K562 (cell line): ENCODE data around the gene BDKRB2. TPM values are rescaled to one million over a fixed set of nuclear protein-coding genes. Genes with fewer than 3 reads are reported as not detected.

Experiments used
- ATAC-seq: fragments of 200-7000 bp; cut with Tn5 transposase; 3 replicates; pipeline ENCODE4 v1.9.1; 2020; ENCODE audit warnings: moderate library complexity
- BruUV-seq: library from RNA; stranded (reverse); fragments of 400-500 nt; replicated peaks from 2 replicates; lab custom pipeline; 2021; lab: Mats Ljungman, UMichigan
- CTCF ChIA-PET: fragments of 300-600 bp; formaldehyde crosslinking; extraction: SDS; loops from one replicate; lab custom pipeline; 2021; ENCODE audit warnings: low intra/inter-chr PET ratio; lab: Yijun Ruan, JAX
- POLR2A ChIA-PET: fragments of 300-600, 350-650 bp; sonication (Branson Sonifier 250); formaldehyde crosslinking; extraction: SDS; loops from one replicate; lab custom pipeline; 2021; ENCODE audit warnings: antibody characterized with exemption, inconsistent platforms; lab: Yijun Ruan, JAX
- DNase-seq, 4 experiments: peaks; one replicate each; pipeline versions ENCODE4 v3.0.0 to v3.0.0-alpha.2; 2011 to 2018; ENCODE audit warnings: low spot score in 3 of 4, mixed read lengths in 3 of 4; ENCODE audit errors: extremely low read depth in 1 of 4
- FAIRE-seq: peaks from 2 replicates; lab custom pipeline; 2011; peaks lifted over from hg19 to GRCh38; lab: Jason Lieb, UNC
- H2AFZ ChIP-seq: 2 replicates; pipeline ENCODE4 v1.6.0; 2011; ENCODE audit warnings: low read depth, low read length, control low read depth, inconsistent platforms
- H3K27ac ChIP-seq: fragments of 200-600 bp; 3 replicates; pipeline ENCODE4 v1.8.0; 2011; ENCODE audit warnings: low read depth, mild to moderate bottlenecking, control low read depth, inconsistent platforms, low read length, moderate library complexity, mixed read lengths; ENCODE audit errors: extremely low read depth
- H3K27me3 ChIP-seq, 2 experiments: fragments of 300-600 bp in 1 of 2; 2 replicates in 1 of 2; 3 replicates in 1 of 2; pipeline versions ENCODE4 v1.6.0 to v1.8.0; 2011; ENCODE audit warnings: inconsistent platforms in 2 of 2, low read length in 2 of 2, mild to moderate bottlenecking in 1 of 2, mixed read lengths in 1 of 2, moderate library complexity in 1 of 2; ENCODE audit not compliant: control insufficient read depth in 2 of 2, insufficient read depth in 2 of 2
- H3K36me3 ChIP-seq: fragments of 300-600 bp; 3 replicates; pipeline ENCODE4 v1.8.0; 2011; ENCODE audit warnings: mild to moderate bottlenecking, low read length, inconsistent platforms; ENCODE audit not compliant: control insufficient read depth, insufficient read depth
- H3K4me1 ChIP-seq, 2 experiments: fragments of 200-600 bp in 1 of 2; replicated peaks in 1 of 2; 2 replicates in 1 of 2; 3 replicates in 1 of 2; pipeline versions ENCODE4 v1.5.1 to v1.8.0; 2011; ENCODE audit warnings: inconsistent platforms in 2 of 2, low read length in 2 of 2, mild to moderate bottlenecking in 1 of 2, mixed read lengths in 1 of 2, moderate library complexity in 1 of 2; ENCODE audit not compliant: control insufficient read depth in 2 of 2, insufficient read depth in 2 of 2
- H3K4me2 ChIP-seq: 2 replicates; pipeline ENCODE4 v1.6.1; 2011; ENCODE audit warnings: low read length, control low read depth, inconsistent platforms, mixed read lengths; ENCODE audit not compliant: insufficient read depth
- H3K4me3 ChIP-seq: fragments of 200-600 bp; sonication (generic), shearing (Covaris generic); 2 replicates; pipeline ENCODE4 v1.5.1; 2016; ENCODE audit warnings: control low read depth, inconsistent platforms
- H3K79me2 ChIP-seq: fragments of 200-600 bp; 3 replicates; pipeline ENCODE4 v1.8.0; 2011; ENCODE audit warnings: low read length, inconsistent platforms; ENCODE audit not compliant: control insufficient read depth, insufficient read depth
- H3K9ac ChIP-seq, 2 experiments: 2 replicates each; pipeline versions ENCODE4 v1.6.0 to v1.6.1; 2011; ENCODE audit warnings: low read depth in 2 of 2, low read length in 2 of 2, control low read depth in 1 of 2, inconsistent platforms in 1 of 2, mild to moderate bottlenecking in 1 of 2, mixed read lengths in 1 of 2; ENCODE audit not compliant: insufficient read depth in 1 of 2
- H3K9me1 ChIP-seq: one replicate; pipeline ENCODE4 v1.6.0; 2011; ENCODE audit warnings: inconsistent platforms, mild to moderate bottlenecking, low read length, moderate library complexity; ENCODE audit not compliant: control insufficient read depth, insufficient read depth
- H3K9me3 ChIP-seq: replicated peaks from 2 replicates; pipeline ENCODE4 v1.5.1; 2011; ENCODE audit warnings: low read depth, low read length, inconsistent platforms; ENCODE audit not compliant: control insufficient read depth, insufficient read depth
- H4K20me1 ChIP-seq: replicated peaks from 2 replicates; pipeline ENCODE4 v1.6.1; 2011; ENCODE audit warnings: low read length, inconsistent platforms, mixed read lengths; ENCODE audit not compliant: control insufficient read depth, insufficient read depth
- ARID1B ChIP-seq: fragments of 450-650 bp; IDR thresholded peaks from 2 replicates; pipeline ENCODE4 v1.6.1; 2016; ENCODE audit warnings: antibody characterized with exemption, mild to moderate bottlenecking, inconsistent platforms
- BCOR ChIP-seq: fragments of 450-650 bp; IDR thresholded peaks from 2 replicates; pipeline ENCODE4 v1.6.1; 2016
- BRCA1 ChIP-seq, 2 experiments: fragments of 450-650 bp in 1 of 2; sonication (generic) in 1 of 2; formaldehyde crosslinking in 1 of 2; IDR thresholded peaks; 2 replicates each; pipeline versions ENCODE4 v1.5.0 to v1.6.1; 2017 to 2020; ENCODE audit warnings: mild to moderate bottlenecking in 1 of 2, missing genetic modification reagents in 1 of 2
- CHD4 ChIP-seq: fragments of 200-600 bp; sonication (generic); IDR thresholded peaks from 3 replicates; pipeline ENCODE4 v1.6.1; 2012; ENCODE audit warnings: low read depth, mild to moderate bottlenecking, mixed read lengths, low read length, inconsistent platforms; ENCODE audit not compliant: insufficient read depth, insufficient replicate concordance, poor library complexity, severe bottlenecking
- DMBX1 ChIP-seq: fragments of 250-450 bp; sonication (Bioruptor Pico); IDR thresholded peaks from 2 replicates; pipeline ENCODE4 v1.8.0; 2022; ENCODE audit warnings: inconsistent platforms, mild to moderate bottlenecking, moderate library complexity, borderline replicate concordance
- MAZ ChIP-seq, 2 experiments: fragments of 450-650 bp in 1 of 2; sonication (generic) in 1 of 2; formaldehyde crosslinking; IDR thresholded peaks in 1 of 2; conservative IDR thresholded peaks in 1 of 2; 2 replicates each; pipeline versions ENCODE4 v1.4.0 to v1.5.0; 2020; ENCODE audit warnings: mild to moderate bottlenecking in 1 of 2, missing genetic modification reagents in 1 of 2
- PURB ChIP-seq: sonication (generic); formaldehyde crosslinking; IDR thresholded peaks from 2 replicates; pipeline ENCODE4 v1.9.0; 2021; ENCODE audit warnings: low read depth, mild to moderate bottlenecking, missing genetic modification reagents
- SMAD2 ChIP-seq: fragments of 150-350 bp; IDR thresholded peaks from 2 replicates; pipeline ENCODE4 v1.6.1; 2014; ENCODE audit warnings: low read depth, mild to moderate bottlenecking, low read length
- WGBS: fragments of 100-300 bp; shearing (Covaris generic); methylation state at CpG from one replicate; pipeline ENCODE4 v1.1.6; 2016; ENCODE audit warnings: low coverage, mixed read lengths; ENCODE audit not compliant: insufficient coverage; ENCODE audit errors: missing lambda C conversion rate; 5-methylcytosine and 5-hydroxymethylcytosine counted together
- in situ Hi-C: fragments of 300-500 bp; cut with MboI; formaldehyde crosslinking; loops from 4 replicates; pipeline ENCODE4 v1.15.0; 2018; ENCODE audit warnings: inconsistent platforms, mixed read lengths
- intact Hi-C: fragments of 100-400 bp; cut with micrococcal nuclease; formaldehyde crosslinking; loops from 2 replicates; pipeline ENCODE4 v1.14.2; 2022
- polyA plus RNA-seq, 8 experiments: library from polyadenylated mRNA; depleted of rRNA in 4 of 8; stranded (reverse) in 5 of 8; unstranded in 3 of 8; fragments of >200 nt; fragmentation: Nextera tagmentation in 2 of 8; fragmentation: Illumina TruSeq in 1 of 8; extraction: Ambion mirVana in 2 of 8; extraction: Trizol in 1 of 8; gene quantifications; 2 replicates each; pipeline versions ENCODE4 v1.2.1 to v1.2.3, GENCODE V29; 2011 to 2014; ENCODE audit warnings: inconsistent platforms in 1 of 8, missing spikeins in 1 of 8
- total RNA-seq, 7 experiments: library from RNA; depleted of rRNA in 6 of 7; stranded (reverse); fragments of >200 nt in 6 of 7; fragmentation: Illumina TruSeq in 2 of 7; extraction: Trizol in 2 of 7; gene quantifications; 2 replicates each; pipeline versions ENCODE4 v1.2.1 to v1.2.3, GENCODE V29; 2011 to 2021; ENCODE audit warnings: low replicate concordance in 1 of 7
- TF ChIP-seq, protein P1 (sequence below): fragments of 450-650 bp; IDR thresholded peaks from 2 replicates; pipeline ENCODE4 v1.6.1; 2016; ENCODE audit warnings: low read depth, mild to moderate bottlenecking, moderate library complexity
- TF ChIP-seq, protein P2 (sequence below): fragments of 450-650 bp; IDR thresholded peaks from 2 replicates; pipeline ENCODE4 v1.6.1; 2016; ENCODE audit warnings: borderline replicate concordance

Gene BDKRB2
- total and polyA plus RNA-seq, 9 of the 15 experiments (the other 6 are each of a cell fraction or from before 2014, with no cell fraction given): 0.02 TPM; not detected in 8

DNA sequence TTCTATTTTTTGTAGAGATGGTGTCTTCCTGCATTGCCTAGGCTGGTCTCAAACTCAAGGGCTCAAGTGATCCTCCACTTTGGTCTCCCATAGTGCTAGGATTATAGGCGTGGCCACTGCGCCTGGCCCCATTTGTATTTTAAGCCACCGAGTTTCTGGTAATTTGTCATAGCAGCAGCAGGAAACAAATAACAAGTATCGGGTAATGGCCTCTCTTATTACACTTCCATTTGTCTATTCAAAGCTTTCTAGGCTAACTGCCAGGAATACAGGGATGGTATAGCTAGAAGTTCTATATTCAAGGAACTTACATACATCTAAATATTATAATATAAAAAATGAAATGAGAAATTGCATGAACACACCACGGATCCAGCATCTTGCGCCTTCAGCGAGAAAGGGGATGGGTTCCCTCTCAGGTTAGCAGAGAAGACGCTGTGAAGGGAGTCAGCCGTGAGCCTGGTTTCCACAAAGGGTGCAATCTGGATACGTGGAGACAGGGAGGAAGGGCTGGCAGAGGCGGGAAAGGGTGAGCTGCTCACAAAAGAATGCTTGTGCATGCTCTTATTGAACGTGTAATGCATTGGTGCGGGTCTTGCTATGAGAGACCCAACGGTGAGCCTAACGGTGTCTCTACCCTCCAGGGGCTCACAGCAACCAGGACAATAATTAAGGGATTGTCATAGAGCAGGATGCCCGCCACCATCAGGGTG lies 60.9 kb downstream of the BDKRB2 start:
- BruUV-seq: no TSS peak
- FAIRE-seq (no peak), ATAC-seq (no peak), DNase-seq (no peak)
- H3K79me2 ChIP-seq: no peaks in the 10 kb centered on the region
- no peaks in the 10 kb centered on the region for H3K9me3 ChIP-seq
- H3K4me3 ChIP-seq: no peak overlapping the region
- in situ Hi-C loops (loop anchor here (10.0 to 25.0 kb wide), 2 partner anchors 151 to 703 kb away; no protein-coding TSS in a partner anchor), intact Hi-C loops (no loop called here)
- 0% methylated on average over 14 of the region's 16 CpGs for WGBS
- TF ChIP-seq MAZ (CRISPR knock-in tag; conservative IDR thresholded peaks at IDR 0.05 in 1 of 2, IDR thresholded peaks at IDR 0.05 in 1 of 2): no peak
- ChIA-PET CTCF (no interaction called here), POLR2A (interaction anchor here (0.6 kb wide), 1 partner anchor 253 kb away, joined by 3 read pairs; no protein-coding TSS in a partner anchor)
- H4K20me1 ChIP-seq: no peaks in the 10 kb centered on the region
- no peaks in the 10 kb centered on the region for H3K36me3 ChIP-seq
- H3K4me2 ChIP-seq: no peak overlapping the region
- peaks cover 0 to 4% of the 10 kb centered on the region in 2 experiments; a peak in 2 of 5 replicates for H3K4me1 ChIP-seq
- H3K27ac ChIP-seq: no peak overlapping the region
- peaks cover 9 to 54% of the 10 kb centered on the region in 2 experiments for H3K27me3 ChIP-seq
- H2AFZ ChIP-seq: no peak overlapping the region
- H3K9me1 ChIP-seq: no peaks in the 10 kb centered on the region
- H3K9ac ChIP-seq: no peak overlapping the region

DNA sequence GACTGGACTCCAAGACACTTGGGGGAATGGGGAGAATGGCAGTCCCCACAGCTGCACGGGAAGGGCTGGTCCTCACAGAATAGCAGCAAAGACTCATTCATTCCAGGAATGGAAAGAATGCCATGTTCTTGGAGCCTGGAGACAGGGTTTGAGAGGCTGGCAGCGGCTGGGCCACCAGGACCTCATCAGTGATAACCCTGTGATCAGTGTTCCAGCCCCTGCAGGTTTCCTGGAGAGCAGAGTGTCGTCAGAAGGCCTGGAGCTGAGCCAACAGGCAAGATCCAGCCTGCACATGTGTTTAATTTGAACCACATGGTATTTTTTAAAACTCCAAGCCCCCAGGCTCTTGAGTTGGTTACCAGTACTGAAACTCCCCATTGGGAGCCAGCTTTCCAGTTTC lies 62.7 kb downstream of the BDKRB2 start:
- Histone ChIP-seq H3K9me3 (no peaks in the 10 kb centered on the region), H3K9me1 (no peaks in the 10 kb centered on the region), H3K4me1 (peaks cover 0 to 4% of the 10 kb centered on the region in 2 experiments; a peak in 2 of 5 replicates), H3K27ac (no peak overlapping the region), H3K4me2 (no peak overlapping the region), H3K4me3 (no peak overlapping the region), H3K79me2 (no peaks in the 10 kb centered on the region), H3K9ac (no peak overlapping the region), H2AFZ (no peak overlapping the region), H3K36me3 (no peaks in the 10 kb centered on the region), H4K20me1 (no peaks in the 10 kb centered on the region), H3K27me3 (peaks cover 3 to 45% of the 10 kb centered on the region in 2 experiments; a peak in 4 of 5 replicates)
- intact Hi-C loops (no loop called here), in situ Hi-C loops (loop anchor here (10.0 to 25.0 kb wide), 2 partner anchors 153 to 705 kb away; no protein-coding TSS in a partner anchor)
- 0% methylated on average over 3 of the region's 3 CpGs for WGBS
- no TSS peak for BruUV-seq
- ChIA-PET CTCF (no interaction called here), POLR2A (no interaction called here)
- DNase-seq (no peak), ATAC-seq (no peak), FAIRE-seq (no peak)
- TF ChIP-seq DMBX1 (CRISPR knock-in tag) (no peak), CHD4 (no peak), PURB (no peak), BCOR (no peak), BRCA1 (IDR thresholded peaks at IDR 0.05) (no peak), BRCA1 (CRISPR knock-in tag; IDR thresholded peaks at IDR 0.05) (no peak), ARID1B (no peak), SMAD2 (no peak)
- TF ChIP-seq, protein P1, sequence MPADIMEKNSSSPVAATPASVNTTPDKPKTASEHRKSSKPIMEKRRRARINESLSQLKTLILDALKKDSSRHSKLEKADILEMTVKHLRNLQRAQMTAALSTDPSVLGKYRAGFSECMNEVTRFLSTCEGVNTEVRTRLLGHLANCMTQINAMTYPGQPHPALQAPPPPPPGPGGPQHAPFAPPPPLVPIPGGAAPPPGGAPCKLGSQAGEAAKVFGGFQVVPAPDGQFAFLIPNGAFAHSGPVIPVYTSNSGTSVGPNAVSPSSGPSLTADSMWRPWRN: no peak
- TF ChIP-seq, protein P2, sequence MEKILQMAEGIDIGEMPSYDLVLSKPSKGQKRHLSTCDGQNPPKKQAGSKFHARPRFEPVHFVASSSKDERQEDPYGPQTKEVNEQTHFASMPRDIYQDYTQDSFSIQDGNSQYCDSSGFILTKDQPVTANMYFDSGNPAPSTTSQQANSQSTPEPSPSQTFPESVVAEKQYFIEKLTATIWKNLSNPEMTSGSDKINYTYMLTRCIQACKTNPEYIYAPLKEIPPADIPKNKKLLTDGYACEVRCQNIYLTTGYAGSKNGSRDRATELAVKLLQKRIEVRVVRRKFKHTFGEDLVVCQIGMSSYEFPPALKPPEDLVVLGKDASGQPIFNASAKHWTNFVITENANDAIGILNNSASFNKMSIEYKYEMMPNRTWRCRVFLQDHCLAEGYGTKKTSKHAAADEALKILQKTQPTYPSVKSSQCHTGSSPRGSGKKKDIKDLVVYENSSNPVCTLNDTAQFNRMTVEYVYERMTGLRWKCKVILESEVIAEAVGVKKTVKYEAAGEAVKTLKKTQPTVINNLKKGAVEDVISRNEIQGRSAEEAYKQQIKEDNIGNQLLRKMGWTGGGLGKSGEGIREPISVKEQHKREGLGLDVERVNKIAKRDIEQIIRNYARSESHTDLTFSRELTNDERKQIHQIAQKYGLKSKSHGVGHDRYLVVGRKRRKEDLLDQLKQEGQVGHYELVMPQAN: no peak
